GM18867 (cell line): ENCODE data around the gene SPO11.

Experiments
- ATAC-seq: cut with Tn5 transposase; IDR thresholded peaks from one replicate; pipeline ENCODE4 v1.9.1; 2021; ENCODE audit warnings: mild to moderate bottlenecking, moderate library complexity; ENCODE audit not compliant: unreplicated experiment

The SPO11 gene

DNA sequence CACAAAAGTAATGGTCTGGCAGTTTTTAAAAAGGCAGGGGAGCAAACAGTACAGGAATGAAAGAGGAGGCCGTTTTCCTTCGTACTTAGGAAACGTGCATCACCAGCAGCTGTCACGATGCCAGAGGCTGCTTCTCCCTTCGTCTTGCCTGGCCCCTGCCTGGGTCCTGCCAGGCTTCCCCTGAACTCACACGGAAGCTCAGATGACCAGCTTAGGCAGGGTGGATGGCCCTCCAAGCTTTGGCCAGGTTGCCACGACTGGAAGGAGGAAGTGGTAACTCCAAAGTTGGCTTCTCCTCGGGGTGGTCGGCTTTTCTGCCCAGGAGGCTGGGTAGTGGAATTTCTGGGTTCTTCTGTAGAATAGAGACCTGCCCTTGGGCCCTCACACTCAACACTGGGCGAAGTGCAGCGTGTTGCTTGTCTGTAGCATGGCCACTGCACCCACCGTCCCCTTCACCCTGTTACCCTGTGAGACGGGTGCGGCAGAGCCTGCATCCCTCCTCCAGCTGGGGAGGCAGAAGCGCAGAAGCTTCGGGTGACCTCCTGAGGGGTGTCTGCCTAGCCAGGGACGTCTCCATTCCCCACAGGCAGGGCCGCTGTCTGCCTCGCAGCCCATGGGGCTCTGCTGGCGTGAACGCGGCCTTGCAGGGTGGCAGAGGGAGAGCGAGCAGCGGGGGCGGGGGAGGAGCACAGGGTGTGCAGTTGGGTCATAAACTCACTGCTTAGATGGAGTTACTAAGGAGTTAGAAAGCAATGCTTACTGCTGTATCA lies 43.2 kb downstream of the SPO11 start:
- no peak for ATAC-seq

- ATAC-seq: no peak
Observed at GRCh38 chr20:57374343-57374930, 44.8 kb downstream of the SPO11 start.

- ATAC-seq: no peak
Observed at GRCh38 chr20:57374931-57375651, 45.5 kb downstream of the SPO11 start.

GRCh38 chr20:57375652-57376230 lies 46.1 kb downstream of the SPO11 start:
- ATAC-seq: no peak

DNA sequence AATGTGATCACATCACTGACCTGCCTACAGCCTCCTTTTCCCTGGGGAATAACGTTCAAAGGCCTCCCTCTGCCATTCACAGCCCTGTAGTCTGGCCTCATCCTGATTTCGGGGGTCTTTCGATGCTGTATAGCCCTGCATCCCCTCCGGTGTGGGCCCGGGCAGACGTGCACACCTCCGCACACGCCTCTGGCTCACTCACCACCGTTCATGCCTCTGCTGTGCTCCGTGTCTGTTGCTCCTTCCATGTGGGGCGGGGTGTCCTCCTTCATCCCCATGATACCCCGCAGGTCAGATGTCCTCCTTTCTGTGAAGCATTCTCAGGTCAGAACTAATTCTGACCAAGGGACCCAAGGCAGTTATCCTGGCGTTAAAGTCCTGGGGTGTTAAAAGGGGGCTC lies 47.7 kb downstream of the SPO11 start:
- ATAC-seq: no peak

DNA sequence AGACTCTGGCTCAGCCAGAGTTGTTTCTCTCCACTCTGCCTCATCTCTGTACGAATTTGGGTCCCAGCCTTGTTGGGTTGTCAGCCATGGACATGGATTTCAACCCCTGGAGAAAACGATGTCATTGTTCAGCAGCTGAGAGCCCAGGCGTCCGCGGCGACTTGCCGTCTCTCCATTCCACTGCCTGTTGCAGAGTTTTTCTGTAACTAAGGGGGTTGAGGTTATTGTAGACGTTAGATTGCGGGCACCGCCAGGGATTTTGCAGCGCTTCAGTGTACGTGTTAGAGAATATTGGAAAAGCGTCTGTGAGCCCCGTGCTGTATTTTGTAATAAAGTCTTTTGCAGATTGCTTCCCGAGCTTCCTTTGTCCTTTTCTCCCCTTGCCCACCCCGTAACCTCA lies 48.5 kb downstream of the SPO11 start:
- ATAC-seq: no peak

- ATAC-seq: no peak
Observed at GRCh38 chr20:57378646-57379262, 49.2 kb downstream of the SPO11 start.

DNA sequence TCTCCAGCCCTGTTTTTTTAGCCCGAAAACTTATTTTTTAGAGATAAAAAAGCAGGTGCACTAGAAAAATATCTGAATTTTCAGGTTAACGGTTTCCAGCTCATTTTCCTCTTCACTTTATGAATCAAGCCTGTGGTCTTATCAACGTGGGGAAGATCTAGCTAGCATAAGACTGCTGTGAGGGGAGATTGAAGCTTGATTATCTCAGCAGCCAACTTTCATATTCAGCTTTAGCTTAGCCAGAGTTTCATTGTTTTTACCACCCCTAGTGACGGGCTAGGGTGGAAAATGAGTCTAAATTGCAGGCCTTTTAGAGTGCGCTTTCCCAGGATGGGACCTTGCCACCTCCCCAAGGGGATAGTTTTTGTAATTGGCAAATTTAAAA lies 49.7 kb downstream of the SPO11 start:
- ATAC-seq: no peak

DNA sequence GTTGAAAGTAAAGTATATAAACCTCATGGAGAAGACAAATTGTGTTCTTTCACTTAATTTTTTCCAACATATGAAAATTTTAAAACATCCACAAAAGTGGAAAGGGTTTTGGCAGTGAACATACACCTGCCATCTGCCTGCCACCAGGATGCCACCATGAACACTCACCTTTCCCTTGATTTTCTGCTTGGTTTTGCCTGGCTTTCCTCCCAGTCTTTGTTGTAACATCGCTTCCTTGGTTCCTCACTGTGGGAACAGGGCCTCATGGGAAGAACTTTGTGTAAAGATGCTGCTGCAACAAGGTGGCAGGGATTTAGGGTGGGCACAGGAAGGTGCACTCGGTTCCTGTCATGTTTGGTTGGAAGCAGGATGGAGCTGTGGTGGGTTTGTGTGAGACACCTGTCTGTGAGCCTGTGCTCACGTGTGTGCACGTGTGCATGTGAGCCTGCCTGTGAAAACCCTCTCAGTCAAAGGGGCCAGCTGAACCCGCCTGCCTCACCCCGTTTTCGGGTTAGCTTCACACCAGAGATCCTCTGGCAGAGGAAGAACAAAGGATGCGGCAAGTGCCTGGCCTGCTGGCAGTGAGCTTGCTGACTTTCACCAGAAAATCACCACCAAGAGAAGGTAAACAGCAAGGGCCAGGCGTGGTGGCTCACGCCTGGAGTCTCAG lies 50.6 kb downstream of the SPO11 start:
- ATAC-seq: no peak

DNA sequence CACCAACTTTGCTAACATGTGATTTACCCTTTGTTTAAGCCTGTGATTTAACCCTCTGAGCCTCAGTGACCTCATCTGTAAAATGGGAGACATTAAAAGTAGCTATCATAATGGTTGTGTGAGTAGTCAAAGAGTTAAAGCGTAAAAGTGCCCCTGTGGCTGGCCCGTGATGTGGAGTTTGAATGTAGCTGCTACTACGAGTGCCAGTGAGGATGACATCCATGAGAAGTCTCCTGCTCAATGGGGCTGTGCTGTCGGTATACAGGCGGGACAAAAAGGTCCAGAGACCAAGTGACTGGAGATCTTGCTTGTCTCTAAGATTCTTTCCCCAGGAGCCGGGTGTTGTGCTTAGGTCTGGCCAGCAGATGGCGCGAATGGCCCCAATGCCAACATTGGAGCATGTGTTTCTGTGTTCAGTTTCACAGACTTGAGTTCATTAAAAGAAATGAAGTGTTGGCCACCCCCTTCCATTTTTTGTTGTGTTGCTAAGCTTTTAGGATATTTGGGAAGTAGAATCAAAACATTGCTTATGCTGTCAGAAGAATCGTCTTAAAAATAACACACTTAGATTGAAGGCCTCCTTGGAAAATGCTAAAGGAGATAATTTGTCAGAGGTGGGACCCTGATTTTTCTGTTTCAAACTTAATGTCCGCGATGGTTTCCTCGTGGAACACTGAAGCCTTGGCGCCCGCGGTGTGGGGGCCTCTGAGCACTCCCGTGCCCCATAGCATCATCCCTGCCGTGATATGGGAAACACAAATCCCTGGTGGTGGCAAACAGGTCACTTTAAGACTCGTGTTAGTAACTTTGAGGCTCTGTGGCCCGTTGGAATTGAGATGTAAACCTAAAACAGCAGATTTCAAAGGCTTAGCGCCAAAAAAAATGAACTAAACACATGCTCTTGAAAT lies 52.2 kb downstream of the SPO11 start:
- no peak for ATAC-seq

GRCh38 chr20:57382516-57382915 lies 52.9 kb downstream of the SPO11 start:
- no peak for ATAC-seq

- ATAC-seq: no peak
Observed at GRCh38 chr20:57383447-57384347, 54.1 kb downstream of the SPO11 start.

DNA sequence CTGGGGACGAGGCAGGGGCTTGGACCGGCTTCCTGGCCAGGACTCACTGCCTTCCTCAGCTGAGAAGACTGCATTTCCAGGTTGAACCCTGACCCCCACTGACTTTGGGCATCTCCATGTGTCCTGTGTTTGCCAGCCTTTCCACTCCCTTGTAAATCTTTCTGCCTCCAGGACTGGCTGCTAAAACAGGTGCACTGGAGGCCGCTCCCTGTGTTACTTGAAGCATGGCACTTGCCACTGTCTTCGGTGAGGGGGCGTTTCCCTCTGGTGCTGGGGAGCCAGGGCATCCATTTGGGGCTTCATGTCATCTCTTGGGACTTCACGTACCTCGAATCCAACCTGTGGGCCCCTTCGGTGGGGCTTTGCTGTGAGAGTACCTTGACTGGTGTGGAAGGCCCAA lies 54.9 kb downstream of the SPO11 start:
- ATAC-seq: no peak

- ATAC-seq: no peak
Observed at GRCh38 chr20:57384953-57385761, 55.6 kb downstream of the SPO11 start.

DNA sequence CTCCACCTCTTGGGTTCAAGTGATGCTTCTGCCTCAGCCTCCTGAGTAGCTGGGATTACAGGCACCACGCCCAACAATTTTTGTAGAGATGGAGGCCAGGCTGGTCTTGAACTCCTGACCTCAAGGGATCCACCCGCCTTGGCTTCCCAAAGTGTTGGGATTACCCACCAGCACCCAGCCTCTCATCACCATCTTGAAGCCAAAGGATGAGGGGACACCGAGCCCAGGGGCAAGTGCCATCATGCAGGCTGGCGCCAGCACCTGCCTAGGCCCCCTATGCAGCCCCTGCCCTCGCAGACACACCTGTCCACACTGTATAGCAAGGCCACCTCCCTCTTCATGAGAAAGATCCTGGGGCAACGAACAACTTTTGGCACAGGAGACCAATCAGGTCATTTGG lies 56.3 kb downstream of the SPO11 start:
- ATAC-seq: no peak

GRCh38 chr20:57386762-57387161 lies 57.2 kb downstream of the SPO11 start:
- no peak for ATAC-seq

DNA sequence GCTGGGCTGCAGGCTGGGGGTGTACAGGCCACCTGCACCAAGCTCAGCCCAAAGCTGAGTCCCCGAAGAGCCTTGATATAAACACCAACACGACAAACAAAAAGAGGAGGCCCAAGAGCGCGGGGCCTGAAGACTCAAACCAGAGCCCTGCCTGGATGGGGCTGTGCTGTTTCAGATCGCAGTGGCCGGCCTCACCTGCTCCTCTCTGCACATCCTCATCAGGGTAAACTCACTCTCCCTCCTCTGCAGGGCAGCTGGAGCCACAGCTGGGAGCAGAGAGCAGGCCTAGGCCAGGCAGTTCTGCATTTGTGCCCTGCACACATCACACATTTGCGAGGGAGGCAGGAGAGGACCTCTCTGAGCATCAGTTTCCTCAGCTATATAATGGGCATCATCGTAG lies 57.9 kb downstream of the SPO11 start:
- ATAC-seq: no peak

- no peak for ATAC-seq
Observed at GRCh38 chr20:57387945-57388371, 58.4 kb downstream of the SPO11 start.
